Posterior vena cava (tissue), 2 donors: ENCODE data around the gene UMODL1. TPM values are rescaled to one million over a fixed set of nuclear protein-coding genes. Genes with fewer than 3 reads are reported as not detected.

ENCODE experiments used
- DNase-seq: peaks from one replicate; pipeline ENCODE4 v3.0.0-alpha.2; 2020; ENCODE audit warnings: low spot score
- intact Hi-C, 2 donors: fragments of 100-400 bp; cut with DNase I; formaldehyde crosslinking; loops; one replicate each; pipeline versions ENCODE4 v1.14.1 to v1.14.2; 2022 to 2023
- total RNA-seq, 2 donors: library from RNA; stranded (reverse); fragmentation: NEBNext Ultra II Directional; extraction: Animal tissue kit (Norgen Biotek cat#: 25700); gene quantifications; one replicate each; pipeline ENCODE4 v1.2.1, GENCODE V29; 2021
- donor health status: DM: yes; HTN: yes; CAD: no.
- donor health status: DM: yes; HTN: yes; CAD: no.

The UMODL1 gene
- total RNA-seq, 2 donors from 2014 or later, result not detected

DNA sequence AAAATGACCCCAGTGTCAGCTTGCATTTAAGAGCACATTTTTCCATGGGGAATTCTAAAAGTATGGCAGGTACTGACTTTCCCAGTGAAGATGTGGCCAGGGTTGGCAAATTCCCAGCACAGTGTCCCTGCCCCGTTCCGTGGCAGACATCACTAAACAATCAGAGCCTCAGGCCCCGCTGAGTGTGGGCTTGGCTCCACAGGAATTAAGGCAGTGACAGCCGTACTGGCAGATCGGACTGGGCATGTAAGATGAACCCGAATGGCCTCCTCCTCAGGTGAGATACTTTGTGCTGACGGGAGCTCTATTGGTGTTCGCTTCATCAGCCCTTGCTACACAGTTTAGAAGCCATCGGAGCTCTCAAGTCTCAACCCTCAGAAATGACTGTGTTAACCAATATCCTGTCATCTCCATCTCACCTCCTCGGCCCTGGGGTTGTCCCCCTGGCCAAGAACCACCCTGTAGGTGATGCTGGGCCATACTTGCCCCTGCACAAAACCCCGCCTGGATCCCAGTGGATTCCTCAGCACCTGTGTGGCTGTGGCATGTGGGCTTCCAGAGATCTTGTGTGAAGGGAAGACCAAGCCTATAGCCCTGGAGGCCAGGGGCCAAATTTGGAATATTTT lies 118.9 kb downstream of the UMODL1 start:
- intact Hi-C loops, result no loop called here
- no peak for DNase-seq

DNA sequence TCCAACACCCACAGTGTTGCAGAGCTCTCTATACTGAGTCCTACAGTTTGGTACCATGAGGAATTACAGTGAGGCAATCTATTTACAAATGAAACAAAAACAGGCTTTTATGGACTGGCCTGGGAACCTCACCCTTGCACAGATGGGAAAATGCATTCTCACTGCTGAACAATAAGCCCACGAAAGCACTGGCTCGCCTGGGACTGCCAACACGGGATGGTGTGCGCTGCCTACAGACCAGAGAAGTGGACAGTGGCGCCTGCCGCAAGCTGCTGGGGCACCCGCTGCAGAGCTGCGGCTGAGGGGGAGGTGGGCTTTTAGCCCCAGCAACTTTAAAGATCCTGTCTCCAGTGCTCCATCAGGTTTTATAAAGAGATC lies 119.4 kb downstream of the UMODL1 start:
- intact Hi-C loops, result no loop called here
- no peak for DNase-seq

DNA sequence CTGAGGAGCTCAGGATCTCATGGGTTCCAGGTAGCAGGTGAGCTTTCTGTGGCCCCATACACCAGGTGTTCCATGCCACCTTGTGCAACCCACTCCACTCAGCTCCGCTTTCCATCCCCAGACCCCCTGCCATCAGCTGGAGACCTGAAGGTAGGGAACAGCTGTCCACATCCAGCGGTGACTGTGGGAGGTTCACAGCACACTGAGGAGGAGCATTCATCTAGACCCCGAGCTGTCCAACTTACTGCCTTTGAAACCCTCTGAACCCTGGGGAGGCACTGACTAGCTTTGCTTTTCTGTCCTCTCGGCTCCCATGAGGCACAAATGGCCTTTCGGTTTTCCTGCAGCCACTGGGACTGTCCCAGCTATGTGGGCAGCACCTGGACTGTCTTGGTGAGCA lies 119.9 kb downstream of the UMODL1 start:
- intact Hi-C loops, result no loop called here

DNA sequence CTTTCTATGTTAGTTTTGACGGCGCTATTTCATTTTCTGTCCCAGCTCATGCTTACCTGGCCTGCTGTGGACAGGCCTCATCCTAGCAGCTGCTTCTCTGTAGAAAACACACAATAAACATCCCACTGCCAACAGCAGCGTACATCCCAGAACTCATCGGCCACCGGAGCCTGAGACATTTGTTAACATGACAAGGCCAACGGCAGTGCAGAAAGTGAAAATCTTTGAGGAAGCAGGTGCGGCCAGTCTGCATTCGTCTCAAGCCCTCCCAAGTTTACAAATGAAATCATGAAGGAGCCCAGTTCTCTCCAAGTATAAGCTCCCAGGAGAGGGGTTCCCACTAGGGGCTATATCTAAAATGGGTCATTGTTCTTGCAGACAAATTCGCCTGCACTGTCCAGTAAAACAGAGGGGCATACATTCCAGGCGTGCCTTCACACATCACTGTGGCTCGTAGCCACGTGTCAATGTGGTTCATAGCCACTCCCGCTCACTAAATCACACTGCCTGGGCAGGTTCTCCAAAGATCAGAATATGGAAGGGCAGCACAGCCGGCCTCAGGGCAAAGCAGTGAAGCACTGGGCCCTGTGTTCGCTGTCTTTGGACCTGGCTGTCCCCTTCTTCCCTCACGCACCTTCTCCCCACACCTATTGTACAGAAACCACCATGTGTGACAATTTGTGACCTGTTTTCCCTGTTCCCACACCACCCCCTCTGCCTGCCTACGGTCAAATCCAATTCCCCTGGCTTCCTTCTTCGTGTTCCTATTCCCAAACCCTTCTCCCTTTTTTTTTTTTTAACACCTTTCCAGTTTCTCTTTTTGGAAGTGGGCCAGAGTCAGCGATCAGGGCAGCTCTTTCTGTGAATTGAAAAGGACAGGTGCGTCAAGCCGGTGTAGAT lies 120.8 kb downstream of the UMODL1 start:
- DNase-seq, result no peak
- intact Hi-C loops, result no loop called here

More for the DNA sequence above, 119.9 kb downstream of the UMODL1 start:
- no peak for DNase-seq

Other genes with a start within 250 kb of the UMODL1 start
- gene PRDM15, start 192.0 kb upstream of the UMODL1 start, total RNA-seq, result 1 to 10 TPM; 2.9 to 5.0 TPM
- 10 to 100 TPM; 28.0 to 43.1 TPM for gene C2CD2, start 117.3 kb upstream of the UMODL1 start, total RNA-seq
- 10 to 100 TPM; 12.6 to 25.6 TPM for gene ZBTB21, start 61.0 kb upstream of the UMODL1 start, total RNA-seq
- 10 to 100 TPM; 11.8 to 12.4 TPM for gene ABCG1, start 147.8 kb downstream of the UMODL1 start, total RNA-seq
- gene TFF3, start 244.1 kb downstream of the UMODL1 start, total RNA-seq, result 10 to 100 TPM; 21.1 to 24.4 TPM